T1000 (cell line): Measurements from ENCODE around the gene MIPOL1.
"Not testable (repeated sequence)": the region's sequence is repeated elsewhere in the genome, so short reads cannot be mapped to it uniquely, and the experiment has no call there.

Experiments
- DNase-seq: peaks from one replicate; lab custom pipeline; 2025; ENCODE audit warnings: mixed read lengths; lab: John Stamatoyannopoulos, UW

Gene MIPOL1, protein sequence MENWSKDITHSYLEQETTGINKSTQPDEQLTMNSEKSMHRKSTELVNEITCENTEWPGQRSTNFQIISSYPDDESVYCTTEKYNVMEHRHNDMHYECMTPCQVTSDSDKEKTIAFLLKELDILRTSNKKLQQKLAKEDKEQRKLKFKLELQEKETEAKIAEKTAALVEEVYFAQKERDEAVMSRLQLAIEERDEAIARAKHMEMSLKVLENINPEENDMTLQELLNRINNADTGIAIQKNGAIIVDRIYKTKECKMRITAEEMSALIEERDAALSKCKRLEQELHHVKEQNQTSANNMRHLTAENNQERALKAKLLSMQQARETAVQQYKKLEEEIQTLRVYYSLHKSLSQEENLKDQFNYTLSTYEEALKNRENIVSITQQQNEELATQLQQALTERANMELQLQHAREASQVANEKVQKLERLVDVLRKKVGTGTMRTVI

DNA sequence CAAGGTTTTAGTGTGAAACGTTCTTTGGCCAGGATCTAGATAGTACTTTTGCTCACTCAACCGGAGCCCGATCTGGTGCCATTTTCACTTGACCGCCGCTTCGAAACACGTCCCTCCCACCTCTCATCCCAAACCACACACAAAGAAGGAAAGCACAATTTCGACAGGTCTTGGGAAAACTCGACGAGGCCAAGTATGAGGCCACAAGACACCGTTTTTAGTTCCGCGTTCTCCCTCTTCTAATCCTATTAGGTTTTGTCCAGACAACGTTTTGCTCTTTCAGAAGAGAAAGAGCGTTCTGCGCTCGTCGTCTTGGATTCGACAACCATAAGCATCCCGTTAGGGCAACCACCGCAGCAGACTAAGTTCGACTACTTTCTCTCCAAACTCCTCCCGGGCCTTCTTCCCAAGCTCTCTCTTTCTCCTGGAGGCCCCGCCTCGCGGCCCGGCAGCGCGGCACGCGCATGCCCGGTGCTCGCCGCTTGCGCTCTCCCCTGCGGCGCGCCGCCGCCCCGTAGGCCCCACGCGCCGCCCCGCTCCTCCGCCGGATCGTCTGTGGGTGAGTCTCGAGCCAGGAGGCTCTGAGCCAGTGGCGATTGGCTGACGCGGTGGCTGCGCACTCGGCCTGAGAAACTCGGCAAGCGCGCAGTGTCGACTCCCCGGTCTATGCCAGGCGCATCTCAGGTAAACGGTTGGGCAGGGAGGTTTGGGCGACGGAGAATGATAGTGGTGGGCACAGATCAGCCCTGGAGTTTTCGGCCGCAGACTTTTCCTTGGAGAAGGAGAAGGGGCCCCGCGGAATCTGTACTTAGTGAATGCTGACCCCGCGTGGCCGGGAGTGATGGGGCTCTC is at the start of gene MIPOL1:
TSS of gene MIPOL1 (plus strand) at position 517 of the 852 bp plus-strand sequence. CDS start 49,952 bp downstream, outside the sequence.
- DNase-seq, result peak; percentile 86

DNA sequence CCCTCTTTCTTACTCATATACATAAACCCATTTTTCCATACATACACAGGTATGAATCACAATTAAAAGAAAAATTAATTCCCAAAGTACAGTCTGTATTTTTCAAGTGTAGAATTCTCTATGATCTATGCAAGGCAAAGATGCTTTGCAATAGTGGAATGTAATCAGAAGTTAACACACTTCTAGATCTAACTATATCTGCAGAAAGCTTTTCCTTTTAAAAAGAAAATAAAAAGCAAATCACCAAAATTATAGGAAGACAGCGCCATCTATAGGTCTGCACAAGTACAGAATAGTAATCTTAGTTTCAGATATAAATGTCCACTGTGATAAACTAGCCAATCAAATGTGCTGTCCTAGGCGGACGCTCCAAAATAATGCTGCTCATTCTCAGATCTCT is 47.3 kb upstream of the MIPOL1 start:
- DNase-seq, result no peak

DNA sequence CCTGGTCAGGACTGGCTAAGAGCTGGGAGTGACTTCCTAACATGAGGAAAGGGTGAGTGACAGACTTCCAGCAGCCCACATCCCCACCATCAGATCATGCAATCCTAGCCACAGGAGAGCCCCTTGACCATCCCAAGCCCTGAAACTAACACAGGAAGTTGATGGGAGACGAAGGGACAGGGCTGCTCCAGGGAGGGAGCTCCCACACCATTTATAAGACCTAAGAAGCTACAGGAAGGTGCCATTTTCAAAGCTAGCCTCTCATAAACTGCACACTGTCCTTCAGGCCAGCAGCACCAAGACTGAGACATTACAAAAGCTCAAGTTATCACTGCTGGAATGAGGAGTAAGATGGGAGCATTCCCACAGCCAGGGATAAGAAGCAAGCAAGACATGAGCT is 44.7 kb upstream of the MIPOL1 start:
- no peak for DNase-seq

DNA sequence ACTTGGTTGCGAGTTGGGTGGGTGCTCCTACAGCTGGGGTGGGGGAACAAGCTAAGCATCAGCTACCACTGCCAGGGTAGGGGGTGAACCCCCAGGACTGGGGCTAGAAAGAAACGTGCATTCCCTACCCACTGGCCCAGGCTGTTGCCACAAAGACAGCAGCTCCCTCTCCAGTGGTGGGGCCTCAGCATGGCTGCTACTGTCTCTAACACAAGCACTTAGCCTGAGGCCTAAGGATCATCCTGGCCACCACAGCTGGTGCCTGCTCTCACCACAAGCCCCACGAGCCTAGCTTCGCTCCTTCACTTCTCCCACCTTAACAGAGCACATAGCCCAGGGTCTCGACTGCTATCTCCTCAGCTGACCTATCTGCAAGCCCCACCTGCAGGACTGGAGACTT is 44.3 kb upstream of the MIPOL1 start:
- no peak for DNase-seq

DNA sequence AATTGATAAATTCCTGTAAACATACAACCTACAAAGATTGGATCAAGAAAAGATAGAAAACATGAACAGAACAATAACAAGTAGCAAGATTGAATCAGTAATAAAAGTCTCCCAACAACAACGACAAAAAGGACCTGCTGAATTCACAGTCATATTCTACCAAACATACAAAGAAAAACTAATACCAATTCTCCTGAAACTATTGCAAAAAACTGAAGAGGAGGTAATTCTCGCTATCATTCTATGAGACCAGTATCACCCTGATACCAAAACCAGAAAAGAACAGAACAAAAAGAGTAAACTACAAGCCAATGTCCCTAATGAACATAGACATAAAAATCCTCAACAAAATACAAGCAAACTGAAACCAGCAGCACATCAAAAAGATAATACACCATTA is 39.8 kb upstream of the MIPOL1 start:
- DNase-seq, result no peak

DNA sequence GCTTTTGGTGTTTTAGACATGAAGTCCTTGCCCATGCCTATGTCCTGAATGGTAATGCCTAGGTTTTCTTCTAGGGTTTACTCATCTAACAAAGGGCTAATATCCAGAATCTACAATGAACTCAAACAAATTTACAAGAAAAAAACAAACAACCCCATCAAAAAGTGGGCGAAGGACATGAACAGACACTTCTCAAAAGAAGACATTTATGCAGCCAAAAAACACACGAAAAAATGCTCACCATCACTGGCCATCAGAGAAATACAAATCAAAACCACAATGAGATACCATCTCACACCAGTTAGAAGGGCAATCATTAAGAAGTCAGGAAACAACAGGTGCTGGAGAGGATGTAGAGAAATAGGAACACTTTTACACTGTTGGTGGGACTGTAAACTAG is 35.4 kb upstream of the MIPOL1 start:
- not testable (repeated sequence) for DNase-seq

DNA sequence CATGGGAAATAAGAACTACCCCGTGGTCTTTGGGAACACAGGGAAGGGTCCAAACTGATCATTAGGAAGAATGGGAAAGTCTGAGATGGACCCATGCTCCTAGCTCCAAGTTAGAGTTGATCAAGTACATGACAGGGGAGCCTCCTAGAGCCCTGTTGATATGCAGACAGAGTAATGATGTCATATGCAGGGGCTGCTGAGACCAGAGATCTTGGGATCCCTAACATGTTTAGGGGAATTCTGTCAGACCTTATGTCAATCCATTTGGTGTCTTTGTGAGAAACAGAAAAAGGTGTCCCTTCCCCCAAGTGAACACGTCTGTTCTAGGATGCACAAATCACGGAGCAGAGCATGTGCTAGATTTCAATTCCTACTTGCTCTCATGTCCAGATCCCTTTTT is 31.9 kb upstream of the MIPOL1 start:
- no peak for DNase-seq

DNA sequence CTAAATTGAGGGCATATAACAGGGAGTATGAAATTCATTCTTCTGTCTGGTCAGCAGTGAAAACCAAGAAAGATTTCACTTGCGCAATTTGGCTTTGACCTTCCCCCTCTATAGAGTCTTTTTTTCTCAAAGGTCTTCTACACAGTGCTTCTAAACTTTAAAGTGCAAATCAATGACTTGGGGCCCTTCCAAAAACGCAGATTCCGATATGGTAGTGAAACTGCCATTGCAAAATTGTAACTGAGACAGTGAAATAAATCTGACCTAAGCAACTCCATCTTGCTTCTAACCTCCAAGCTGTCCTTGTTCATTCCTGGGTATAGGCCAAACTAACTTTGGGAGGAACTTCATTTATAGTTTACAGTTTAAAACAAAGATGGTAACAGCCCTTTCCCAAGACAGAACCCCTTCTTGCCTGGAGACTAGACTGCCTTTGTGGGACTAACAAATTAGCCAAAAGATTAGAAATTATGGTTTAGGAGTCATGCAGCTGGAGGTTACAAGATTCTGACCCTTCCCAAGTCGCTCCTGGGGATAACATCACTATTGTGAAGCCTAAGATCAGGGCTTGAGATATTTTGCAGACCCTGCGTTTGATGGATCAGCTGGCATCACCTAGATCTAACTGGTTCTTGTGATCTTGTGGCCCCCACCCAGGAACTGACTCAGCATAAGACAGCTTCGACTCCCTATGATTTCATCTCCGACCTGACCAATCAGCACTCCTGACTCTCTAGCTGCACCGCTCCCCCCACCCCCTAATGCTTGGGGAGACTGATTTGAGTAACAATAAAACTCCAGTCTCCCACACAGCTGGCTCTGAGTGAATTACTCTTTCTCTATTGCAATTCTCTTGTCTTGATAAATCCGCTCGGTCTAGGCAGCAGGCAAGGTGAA is 30.3 kb upstream of the MIPOL1 start:
- no peak for DNase-seq

DNA sequence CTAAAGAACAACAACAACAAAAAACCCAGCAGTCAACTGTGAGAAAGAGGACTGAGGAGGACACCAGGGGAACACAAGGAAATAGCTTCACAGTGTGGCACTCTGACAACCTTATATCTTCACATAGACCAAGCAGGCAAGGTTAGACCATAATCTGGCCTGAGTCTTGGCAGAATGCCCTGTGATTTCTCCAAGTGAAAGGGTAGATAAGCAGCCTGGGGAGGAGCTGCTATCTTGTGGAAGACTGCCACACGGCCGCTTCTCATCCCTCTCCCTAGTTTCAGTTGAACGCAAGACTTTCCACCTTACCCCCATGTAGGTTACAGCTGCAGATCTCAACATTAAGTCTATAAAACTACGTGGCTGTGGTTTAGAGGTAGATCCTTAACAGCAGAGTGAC is 29.0 kb upstream of the MIPOL1 start:
- no peak for DNase-seq

DNA sequence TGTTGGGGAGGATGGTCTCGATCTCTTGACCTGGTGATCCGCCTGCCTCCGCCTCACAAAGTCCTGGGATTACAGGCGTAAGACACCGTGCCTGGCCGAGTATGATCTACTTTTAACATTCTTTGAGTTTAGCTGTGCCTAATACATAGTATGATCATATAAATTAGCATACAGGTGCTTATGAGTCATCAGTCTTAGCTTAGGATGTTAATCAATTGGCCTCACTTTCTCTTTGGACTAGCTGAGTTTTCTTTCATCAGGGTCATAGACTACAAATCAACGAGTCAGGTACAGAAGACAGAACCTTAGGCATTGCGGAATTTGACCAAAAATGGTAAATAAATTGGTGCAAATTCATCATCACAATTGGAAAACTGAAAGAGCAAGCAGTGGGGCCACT is 27.5 kb upstream of the MIPOL1 start:
- DNase-seq, result no peak

DNA sequence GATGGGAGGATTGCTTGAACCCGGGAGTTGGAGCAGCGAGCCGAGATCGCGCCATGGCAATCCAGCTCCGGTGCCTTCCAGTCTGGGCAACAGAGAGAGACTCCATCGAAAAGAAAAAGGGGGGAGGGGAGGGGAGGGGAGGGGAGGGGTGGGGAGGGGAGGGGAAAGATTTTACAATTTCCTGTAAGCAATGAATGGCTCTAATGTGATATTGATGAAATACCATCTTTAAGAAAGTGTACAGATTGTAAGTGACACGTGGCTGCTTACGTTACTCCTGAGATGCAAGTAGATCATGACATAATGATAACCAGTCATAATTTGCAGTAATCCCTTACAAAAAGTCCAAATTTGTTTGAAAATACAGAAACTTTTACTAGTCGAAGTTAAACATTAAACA is 26.7 kb upstream of the MIPOL1 start:
- DNase-seq, result no peak

DNA sequence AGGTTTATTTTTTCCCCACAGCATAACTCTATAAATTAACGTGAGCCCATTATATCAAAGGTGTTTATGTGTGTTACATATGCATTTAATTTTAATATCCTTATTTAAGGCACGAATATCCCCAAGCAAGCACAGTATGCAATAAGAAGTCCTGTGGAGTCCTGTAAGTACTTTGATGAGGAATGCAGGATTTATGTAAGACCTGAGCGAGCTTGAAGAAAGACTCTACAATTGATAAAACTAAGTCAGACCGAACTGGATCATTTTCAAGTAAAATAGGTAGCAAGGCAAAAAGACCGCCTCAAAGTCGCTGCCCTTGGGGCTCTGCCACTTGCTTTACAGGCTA is 26.1 kb upstream of the MIPOL1 start:
- DNase-seq, result no peak

DNA sequence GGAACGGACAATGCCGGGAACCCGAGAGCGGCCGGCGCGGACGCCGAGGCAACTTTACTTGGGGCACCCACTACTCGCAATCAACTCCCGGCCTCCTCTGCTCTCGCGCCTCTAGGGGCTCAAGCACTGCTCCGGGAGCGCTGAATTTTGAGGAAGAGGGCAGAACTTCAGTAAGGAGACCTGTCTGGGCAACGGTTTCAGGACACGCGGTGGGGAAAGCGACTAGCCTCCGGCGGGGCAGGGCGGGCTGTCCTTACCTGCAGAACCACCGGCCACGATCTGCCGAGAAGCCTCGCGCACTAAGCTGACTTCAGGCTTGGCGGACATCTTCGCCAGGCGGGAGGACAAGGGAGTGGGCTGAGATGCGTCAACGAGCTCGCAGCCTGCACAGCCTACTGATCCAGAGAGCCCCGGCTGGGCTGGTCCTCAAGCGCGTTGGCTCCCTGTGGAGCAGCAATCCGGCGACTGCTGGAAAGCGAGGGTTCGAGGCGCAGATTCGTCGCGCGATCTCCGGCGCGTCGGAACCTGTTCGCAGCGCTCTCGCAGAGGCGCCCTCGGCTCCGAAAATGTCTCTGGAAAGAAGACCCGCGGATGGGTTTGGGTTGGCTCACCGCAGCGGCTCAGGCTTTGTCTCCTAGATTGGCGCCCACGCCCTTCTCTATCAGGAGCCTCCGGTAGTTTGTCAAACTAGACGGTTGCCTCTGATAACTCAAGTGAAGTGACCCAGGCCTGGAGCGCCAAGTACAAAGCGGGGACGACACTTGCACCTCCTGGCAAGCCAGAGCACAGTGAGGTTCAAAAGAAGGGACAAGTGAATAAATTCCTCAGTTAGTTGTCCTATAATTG is 25.5 kb upstream of the MIPOL1 start, which contains the start of gene SLC25A21:
TSS of gene SLC25A21 (minus strand) at position 583 of the 846 bp plus-strand sequence.
- peak; percentile 58 for DNase-seq

DNA sequence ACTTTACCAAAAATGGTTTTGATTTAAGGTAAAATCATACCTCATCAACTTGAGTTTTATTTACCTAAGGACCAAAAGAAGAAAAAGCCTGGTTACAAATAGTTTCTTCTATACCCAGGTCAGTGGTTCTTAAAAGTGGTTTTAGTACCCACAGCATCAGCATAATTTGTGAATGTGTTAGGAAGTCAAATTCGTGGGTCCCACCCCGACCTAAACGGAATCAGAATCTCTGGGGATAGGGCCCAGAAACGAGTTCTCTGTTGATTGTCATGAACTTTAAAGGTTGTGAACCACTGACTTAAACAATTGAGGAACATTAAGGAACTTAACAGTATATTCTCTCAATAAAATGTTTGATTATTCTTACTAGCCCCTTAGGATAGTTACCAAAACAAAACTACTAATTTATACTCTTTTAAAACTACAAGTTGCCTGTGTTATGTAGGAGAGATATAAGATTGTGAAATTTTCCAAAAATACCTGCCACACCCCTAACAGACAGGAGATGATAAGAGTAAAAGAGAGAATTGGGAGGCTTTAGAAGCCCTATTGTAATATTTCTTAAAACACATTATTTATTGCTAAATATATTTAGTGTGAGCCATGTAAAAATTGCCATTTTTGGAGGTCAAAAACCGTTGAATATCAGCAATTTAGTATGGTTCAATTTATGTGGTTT is 24.7 kb upstream of the MIPOL1 start:
- DNase-seq, result no peak

DNA sequence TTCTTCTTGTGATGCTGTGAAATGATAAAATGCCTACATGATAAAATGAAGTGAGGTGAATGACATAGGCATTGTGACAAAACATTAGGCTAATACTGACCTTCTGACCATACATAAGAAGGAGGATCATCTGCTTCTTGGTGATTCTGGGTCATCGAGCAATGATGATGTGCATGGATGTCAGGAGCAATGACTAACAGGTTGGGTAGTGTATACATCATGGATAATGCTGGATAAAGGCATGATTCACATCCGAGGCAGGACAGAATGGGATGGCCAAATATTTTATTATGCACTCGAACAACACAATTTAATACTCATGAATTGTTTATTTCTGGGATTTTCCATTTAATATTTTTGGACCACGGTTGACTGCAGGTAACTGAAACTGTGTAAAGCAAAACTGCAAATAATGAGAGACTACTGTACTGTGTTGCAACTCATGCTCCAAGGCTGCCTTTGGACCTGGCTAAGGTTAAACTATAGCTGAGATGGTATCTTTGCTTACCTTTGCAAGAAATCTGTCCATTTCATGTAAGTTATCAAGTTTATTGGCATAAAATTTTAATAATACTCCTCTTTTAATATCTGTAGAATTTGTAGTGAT is 17.7 kb upstream of the MIPOL1 start:
- DNase-seq, result no peak

DNA sequence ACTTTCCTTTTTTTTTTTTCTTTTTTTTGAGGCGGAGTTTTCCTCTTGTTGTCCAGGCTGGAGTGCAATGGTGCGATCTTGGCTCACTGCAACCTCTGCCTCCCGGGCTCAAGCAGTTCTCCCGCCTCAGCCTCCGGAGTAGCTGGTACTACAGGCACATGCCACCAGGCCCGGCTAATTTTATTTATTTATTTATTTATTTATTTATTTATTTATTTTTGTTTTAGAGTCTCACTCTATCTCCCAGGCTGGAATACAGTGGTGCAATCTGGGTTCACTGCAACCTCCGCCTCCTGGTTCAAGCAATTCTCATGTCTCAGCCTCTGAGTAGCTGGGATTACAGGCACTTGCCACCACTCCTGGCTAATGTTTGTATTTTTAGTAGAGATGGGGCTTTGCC is 16.9 kb upstream of the MIPOL1 start:
- DNase-seq, result not testable (repeated sequence)

DNA sequence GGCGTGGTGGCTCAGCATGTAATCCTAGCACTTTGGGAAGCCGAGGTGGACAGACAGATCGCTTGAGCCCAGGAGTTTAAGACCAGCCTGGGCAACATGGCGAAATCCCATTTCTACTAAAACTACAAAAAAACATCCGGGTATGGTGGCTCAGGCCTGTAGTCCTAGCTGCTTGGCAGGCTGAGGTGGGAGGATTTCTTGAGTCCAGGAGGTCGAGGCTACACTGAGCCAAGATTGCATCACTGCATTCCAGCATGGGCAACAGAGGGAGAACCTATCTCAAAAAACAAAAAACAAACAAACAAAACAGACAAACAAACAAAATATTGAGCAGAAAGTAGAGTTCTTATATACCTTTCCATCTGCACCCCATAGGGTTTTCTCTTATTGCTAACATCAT is 16.3 kb upstream of the MIPOL1 start:
- no peak for DNase-seq

DNA sequence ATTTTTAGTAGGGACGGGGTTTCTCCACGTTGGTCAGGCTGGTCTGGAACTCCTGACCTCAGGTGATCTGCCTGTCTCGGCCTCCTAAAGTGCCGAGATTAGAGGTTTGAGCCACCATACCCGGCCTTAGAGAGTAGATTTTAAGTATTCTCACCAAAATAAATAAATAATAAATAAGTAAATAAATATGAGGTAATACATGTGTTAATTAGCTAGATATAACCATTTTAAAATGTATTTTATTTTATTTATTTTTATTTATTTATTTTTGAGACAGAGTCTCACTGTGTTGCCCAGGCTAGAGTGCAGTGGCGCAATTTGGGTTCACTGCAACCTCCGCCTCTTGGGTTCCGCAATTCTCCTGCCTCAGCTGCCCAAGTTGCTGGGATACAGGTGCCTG is 13.2 kb upstream of the MIPOL1 start:
- not testable (repeated sequence) for DNase-seq

DNA sequence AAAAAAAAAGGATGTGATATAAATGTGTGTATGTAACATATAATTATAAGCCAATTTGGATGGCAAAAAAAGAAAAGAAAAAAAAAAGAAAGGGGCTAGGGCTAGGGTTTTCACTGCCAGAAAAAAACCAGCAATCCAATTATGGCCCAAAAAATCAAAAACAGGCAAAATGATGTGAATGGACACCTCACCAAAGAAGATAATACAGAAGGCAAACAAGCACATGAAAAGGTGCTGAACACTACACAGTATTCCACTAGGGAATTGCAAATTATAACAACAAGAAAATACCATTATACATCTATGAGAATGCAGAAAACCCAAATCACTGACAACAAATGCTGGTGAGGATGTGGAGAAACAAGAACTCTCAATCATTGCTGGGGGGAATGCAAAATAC is 12.1 kb upstream of the MIPOL1 start:
- no peak for DNase-seq

DNA sequence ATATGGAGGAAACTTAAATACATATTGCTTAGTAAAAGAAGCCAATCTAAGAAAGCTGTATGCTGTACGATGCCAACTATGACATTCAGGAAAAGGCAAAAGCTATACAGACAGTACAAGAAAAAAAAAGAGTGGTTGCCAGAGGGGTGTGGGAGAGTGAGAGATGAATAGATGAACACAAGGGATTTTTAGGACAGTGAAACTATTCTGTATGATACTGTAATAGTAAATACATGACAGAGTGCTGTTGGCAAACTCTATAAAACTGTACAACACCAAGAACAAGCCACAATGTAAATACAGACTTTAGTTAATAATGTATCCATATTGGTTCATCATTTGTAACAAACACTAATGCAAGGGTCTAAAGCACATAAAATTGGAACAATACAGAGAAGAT is 10.9 kb upstream of the MIPOL1 start:
- DNase-seq, result no peak
